ENCODE data around the gene MDK.

- no peak; the same call in none of the 2 replicates for TF ChIP-seq POLR2AphosphoS5 (IDR thresholded peaks at IDR 0.05; ENCODE audit: low read depth)
- TF ChIP-seq CTCF (IDR thresholded peaks at IDR 0.05; ENCODE audit: insufficient read depth, low read length): no peak
- TF ChIP-seq GABPA (IDR thresholded peaks at IDR 0.05; ENCODE audit: low read depth): no peak
- no peak for TF ChIP-seq REST (IDR thresholded peaks at IDR 0.05; ENCODE audit: insufficient replicate concordance, low read depth)
- TF ChIP-seq SPI1 (IDR thresholded peaks at IDR 0.05; ENCODE audit: borderline replicate concordance, low read depth): no peak
Measured at GRCh38 chr11:46380340-46381047, 975 bp upstream of the MDK start.

Measured in HL-60 (cell line).